HG03045 (cell line): ENCODE measurements around the gene PCTP.

Experiments used
- ATAC-seq: cut with Tn5 transposase; IDR thresholded peaks from one replicate; pipeline ENCODE4 v1.9.1; 2021; ENCODE audit warnings: mild to moderate bottlenecking, moderate library complexity; ENCODE audit not compliant: unreplicated experiment

The PCTP gene

GRCh38 chr17:55751720-55752250 is 934 bp downstream of the PCTP start:
- ATAC-seq, result no peak

GRCh38 chr17:55756689-55757088 is 5.8 kb downstream of the PCTP start:
- ATAC-seq, result no peak

- ATAC-seq, result no peak
Measured at GRCh38 chr17:55757659-55758058, 6.8 kb downstream of the PCTP start.

- ATAC-seq, result no peak
Measured at GRCh38 chr17:55758171-55758570, 7.3 kb downstream of the PCTP start.

- ATAC-seq, result no peak
Measured at GRCh38 chr17:55760643-55761355, 9.9 kb downstream of the PCTP start.

- ATAC-seq, result no peak
Measured at GRCh38 chr17:55762086-55762858, 11.4 kb downstream of the PCTP start.

- no peak for ATAC-seq
Measured at GRCh38 chr17:55763856-55764255, 13.0 kb downstream of the PCTP start.

- ATAC-seq, result no peak
Measured at GRCh38 chr17:55764610-55765009, 13.8 kb downstream of the PCTP start.

- ATAC-seq, result no peak
Measured at GRCh38 chr17:55765472-55765871, 14.6 kb downstream of the PCTP start.

- no peak for ATAC-seq
Measured at GRCh38 chr17:55768936-55769624, 18.2 kb downstream of the PCTP start.

- ATAC-seq, result no peak
Measured at GRCh38 chr17:55769625-55770000, 18.8 kb downstream of the PCTP start.

GRCh38 chr17:55770196-55770870 is 19.5 kb downstream of the PCTP start:
- ATAC-seq, result no peak

- ATAC-seq, result no peak
Measured at GRCh38 chr17:55772086-55772485, 21.2 kb downstream of the PCTP start.

- no peak for ATAC-seq
Measured at GRCh38 chr17:55773671-55774070, 22.8 kb downstream of the PCTP start.

- no peak for ATAC-seq
Measured at GRCh38 chr17:55774846-55775271, 24.0 kb downstream of the PCTP start.

GRCh38 chr17:55776271-55776670 is 25.4 kb downstream of the PCTP start:
- no peak for ATAC-seq

- ATAC-seq, result no peak
Measured at GRCh38 chr17:55777471-55777971, 26.7 kb downstream of the PCTP start.

- ATAC-seq, result no peak
Measured at GRCh38 chr17:55778389-55779118, 27.7 kb downstream of the PCTP start.

GRCh38 chr17:55783684-55784245 is 32.9 kb downstream of the PCTP start:
- ATAC-seq, result no peak

- no peak for ATAC-seq
Measured at GRCh38 chr17:55784666-55785065, 33.8 kb downstream of the PCTP start.
